Measurements from ENCODE around the gene TNFRSF13B. TPM values are rescaled to one million over a fixed set of nuclear protein-coding genes. Genes with fewer than 3 reads are reported as not detected.
A peak's percentile ranks its signal among the peaks of the same experiment; 100 is the strongest.
"Not testable (repeated sequence)": the region's sequence is repeated elsewhere in the genome, so short reads cannot be mapped to it uniquely, and the experiment has no call there.

Gene TNFRSF13B
- total RNA-seq, 1 donor from 2014 or later, result not detected

- Mint-ChIP-seq H3K4me1 (ENCODE audit: unreplicated experiment) (peaks cover 5% of the 10 kb centered on the region), H3K9me3 (ENCODE audit: unreplicated experiment) (no peaks in the 10 kb centered on the region), H3K27ac (ENCODE audit: unreplicated experiment) (no peak overlapping the region), H3K36me3 (ENCODE audit: low read depth, unreplicated experiment) (no peaks in the 10 kb centered on the region), H3K27me3 (ENCODE audit: unreplicated experiment) (peaks cover 2% of the 10 kb centered on the region), H3K4me3 (ENCODE audit: unreplicated experiment) (no peak overlapping the region)
- TF ChIP-seq CTCF (IDR thresholded peaks at IDR 0.05; ENCODE audit: unreplicated experiment), result no peak
- no peak for DNase-seq (ENCODE audit: low spot score)
These were observed 47.5 kb upstream of the TNFRSF13B start for GRCh38 chr17:17019430-17019762.

GRCh38 chr17:17018612-17019429, 46.9 kb upstream of the TNFRSF13B start:
- Mint-ChIP-seq H3K27me3 (ENCODE audit: unreplicated experiment) (peaks cover 2% of the 10 kb centered on the region), H3K27ac (ENCODE audit: unreplicated experiment) (no peak overlapping the region), H3K4me3 (ENCODE audit: unreplicated experiment) (peak overlapping the region; percentile 7), H3K9me3 (ENCODE audit: unreplicated experiment) (no peaks in the 10 kb centered on the region), H3K36me3 (ENCODE audit: low read depth, unreplicated experiment) (no peaks in the 10 kb centered on the region), H3K4me1 (ENCODE audit: unreplicated experiment) (peaks cover 5% of the 10 kb centered on the region)
- no peak for DNase-seq (ENCODE audit: low spot score)
- no peak for TF ChIP-seq CTCF (IDR thresholded peaks at IDR 0.05; ENCODE audit: unreplicated experiment)

- H3K9me3 Mint-ChIP-seq (ENCODE audit: unreplicated experiment), result no peaks in the 10 kb centered on the region
- no peak overlapping the region for H3K4me3 Mint-ChIP-seq (ENCODE audit: unreplicated experiment)
- H3K27ac Mint-ChIP-seq (ENCODE audit: unreplicated experiment), result no peak overlapping the region
- no peak for TF ChIP-seq CTCF (IDR thresholded peaks at IDR 0.05; ENCODE audit: unreplicated experiment)
- H3K4me1 Mint-ChIP-seq (ENCODE audit: unreplicated experiment), result peaks cover 5% of the 10 kb centered on the region
- peaks cover under 1% of the 10 kb centered on the region for H3K27me3 Mint-ChIP-seq (ENCODE audit: unreplicated experiment)
- no peaks in the 10 kb centered on the region for H3K36me3 Mint-ChIP-seq (ENCODE audit: low read depth, unreplicated experiment)
- DNase-seq (ENCODE audit: low spot score), result no peak
These were observed 46.1 kb upstream of the TNFRSF13B start for GRCh38 chr17:17018021-17018441.

- Mint-ChIP-seq H3K27me3 (ENCODE audit: unreplicated experiment) (no peaks in the 10 kb centered on the region), H3K27ac (ENCODE audit: unreplicated experiment) (no peak overlapping the region), H3K36me3 (ENCODE audit: low read depth, unreplicated experiment) (no peaks in the 10 kb centered on the region), H3K4me1 (ENCODE audit: unreplicated experiment) (peaks cover 5% of the 10 kb centered on the region), H3K4me3 (ENCODE audit: unreplicated experiment) (no peak overlapping the region), H3K9me3 (ENCODE audit: unreplicated experiment) (no peaks in the 10 kb centered on the region)
- no peak for TF ChIP-seq CTCF (IDR thresholded peaks at IDR 0.05; ENCODE audit: unreplicated experiment)
- no peak for DNase-seq (ENCODE audit: low spot score)
These were observed 45.6 kb upstream of the TNFRSF13B start for GRCh38 chr17:17017343-17018014.

- H3K27ac Mint-ChIP-seq (ENCODE audit: unreplicated experiment); H3K9me3 Mint-ChIP-seq (ENCODE audit: unreplicated experiment); H3K36me3 Mint-ChIP-seq (ENCODE audit: low read depth, unreplicated experiment); H3K27me3 Mint-ChIP-seq (ENCODE audit: unreplicated experiment); DNase-seq (ENCODE audit: low spot score); H3K4me3 Mint-ChIP-seq (ENCODE audit: unreplicated experiment); H3K4me1 Mint-ChIP-seq (ENCODE audit: unreplicated experiment): not testable (repeated sequence)
These were observed 44.6 kb upstream of the TNFRSF13B start for GRCh38 chr17:17016199-17017197.

Data from endothelial cell (in vitro differentiated cells).